OCI-LY7 (cell line): ENCODE data around the gene TBC1D13.

Source experiments
- EZH2phosphoT487 ChIP-seq: fragments of 200-600 bp; sonication (generic); IDR thresholded peaks from 2 replicates; pipeline ENCODE4 v1.6.1; 2018; ENCODE audit warnings: low read depth, borderline replicate concordance, mild to moderate bottlenecking, mixed run types, antibody characterized with exemption, low read length, moderate library complexity, mixed read lengths
- TF ChIP-seq, protein P1 (sequence below): fragments of 200-600 bp; sonication (generic); conservative IDR thresholded peaks from 2 replicates; pipeline ENCODE4 v1.5.1; 2014; ENCODE audit warnings: mild to moderate bottlenecking, antibody characterized with exemption, low read length, moderate library complexity, mixed read lengths

DNA sequence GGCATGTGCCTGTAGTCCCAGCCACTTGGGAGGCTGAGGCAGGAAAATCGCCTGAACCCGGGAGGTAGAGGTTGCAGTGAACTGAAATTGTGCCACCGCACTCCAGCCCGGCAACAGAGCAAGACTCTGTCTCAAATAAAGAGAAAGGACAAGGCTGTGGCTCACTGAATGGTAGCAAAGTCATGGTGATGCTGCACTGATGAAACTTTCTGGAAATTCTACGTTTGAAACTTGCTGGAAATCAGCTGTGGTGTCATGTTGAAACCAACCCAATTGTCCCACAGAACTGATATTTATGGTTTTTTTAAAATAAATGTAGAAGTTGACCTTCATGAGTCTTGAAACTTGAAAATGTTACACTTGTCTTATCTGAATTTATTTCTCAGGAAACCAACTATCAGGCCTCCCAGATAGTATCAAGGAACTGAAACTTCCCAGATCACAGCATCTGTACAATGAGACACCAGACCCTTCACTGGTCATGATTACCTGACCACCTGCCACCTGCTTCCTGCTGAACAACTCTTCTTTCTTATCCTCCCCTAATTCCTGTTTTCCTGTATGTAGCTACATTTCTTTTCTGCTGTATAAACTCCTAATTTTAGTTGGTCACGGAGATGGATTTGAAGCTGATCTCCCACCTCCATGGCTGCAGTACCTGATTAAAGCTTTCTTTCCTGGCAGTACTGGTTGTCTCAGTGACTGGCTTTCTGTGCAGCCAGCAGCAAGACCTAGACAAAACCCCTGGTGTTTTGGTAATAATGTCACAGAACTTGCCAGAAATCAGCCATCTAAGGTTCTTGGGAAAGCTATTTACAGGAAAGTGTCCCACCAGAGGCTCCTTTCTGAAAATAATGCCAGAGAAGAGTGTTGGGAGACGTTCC lies 5.6 kb upstream of the TBC1D13 start:
- TF ChIP-seq, protein P1, sequence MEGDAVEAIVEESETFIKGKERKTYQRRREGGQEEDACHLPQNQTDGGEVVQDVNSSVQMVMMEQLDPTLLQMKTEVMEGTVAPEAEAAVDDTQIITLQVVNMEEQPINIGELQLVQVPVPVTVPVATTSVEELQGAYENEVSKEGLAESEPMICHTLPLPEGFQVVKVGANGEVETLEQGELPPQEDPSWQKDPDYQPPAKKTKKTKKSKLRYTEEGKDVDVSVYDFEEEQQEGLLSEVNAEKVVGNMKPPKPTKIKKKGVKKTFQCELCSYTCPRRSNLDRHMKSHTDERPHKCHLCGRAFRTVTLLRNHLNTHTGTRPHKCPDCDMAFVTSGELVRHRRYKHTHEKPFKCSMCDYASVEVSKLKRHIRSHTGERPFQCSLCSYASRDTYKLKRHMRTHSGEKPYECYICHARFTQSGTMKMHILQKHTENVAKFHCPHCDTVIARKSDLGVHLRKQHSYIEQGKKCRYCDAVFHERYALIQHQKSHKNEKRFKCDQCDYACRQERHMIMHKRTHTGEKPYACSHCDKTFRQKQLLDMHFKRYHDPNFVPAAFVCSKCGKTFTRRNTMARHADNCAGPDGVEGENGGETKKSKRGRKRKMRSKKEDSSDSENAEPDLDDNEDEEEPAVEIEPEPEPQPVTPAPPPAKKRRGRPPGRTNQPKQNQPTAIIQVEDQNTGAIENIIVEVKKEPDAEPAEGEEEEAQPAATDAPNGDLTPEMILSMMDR, result no peak
- TF ChIP-seq EZH2phosphoT487, result no peak
